GM04503 (cell line): Measurements from ENCODE around the gene DOCK8.

Source experiments
- DNase-seq: peaks from one replicate; pipeline ENCODE4 v3.0.0-alpha.2; 2012; ENCODE audit warnings: low read depth

Gene DOCK8

DNA sequence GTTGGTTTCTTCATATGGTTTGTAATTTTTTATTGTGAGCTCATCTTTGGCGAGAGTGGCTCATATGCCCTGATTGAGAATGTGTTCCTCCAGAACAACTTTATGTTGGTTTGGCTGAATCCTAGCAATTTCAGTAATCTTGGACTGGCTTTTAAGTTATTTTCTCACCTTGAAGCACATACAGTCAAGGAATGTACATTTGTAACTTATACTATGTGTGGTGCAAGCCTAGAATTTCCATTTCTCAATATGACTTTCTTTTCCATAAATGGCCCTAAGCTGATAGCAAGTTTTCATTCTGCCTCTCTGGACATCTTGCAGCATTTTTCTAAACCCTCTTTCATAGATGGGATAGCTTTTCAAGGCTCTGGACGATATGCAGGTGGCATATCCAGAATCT lies 247.5 kb downstream of the DOCK8 start:
- DNase-seq, result no peak

DNA sequence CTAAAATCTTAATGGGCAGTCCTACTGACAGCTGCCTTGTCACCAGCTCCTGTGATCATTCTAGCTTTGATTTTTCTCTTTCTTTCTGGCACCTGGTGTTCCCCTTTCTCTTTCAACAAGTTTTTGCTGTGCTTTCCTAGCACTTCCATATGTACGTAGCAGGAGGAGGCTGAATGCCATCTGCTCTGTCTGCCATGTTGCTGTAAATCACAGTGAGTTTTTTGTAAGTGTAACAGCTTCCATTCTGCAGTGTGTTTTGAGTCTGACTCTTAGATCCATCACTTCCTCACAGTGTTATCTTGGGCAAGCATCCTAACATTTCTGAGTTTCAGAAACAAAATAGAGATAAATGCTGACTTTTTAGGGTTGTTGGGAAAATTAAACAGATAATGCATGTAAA lies 247.9 kb downstream of the DOCK8 start:
- DNase-seq, result no peak

DNA sequence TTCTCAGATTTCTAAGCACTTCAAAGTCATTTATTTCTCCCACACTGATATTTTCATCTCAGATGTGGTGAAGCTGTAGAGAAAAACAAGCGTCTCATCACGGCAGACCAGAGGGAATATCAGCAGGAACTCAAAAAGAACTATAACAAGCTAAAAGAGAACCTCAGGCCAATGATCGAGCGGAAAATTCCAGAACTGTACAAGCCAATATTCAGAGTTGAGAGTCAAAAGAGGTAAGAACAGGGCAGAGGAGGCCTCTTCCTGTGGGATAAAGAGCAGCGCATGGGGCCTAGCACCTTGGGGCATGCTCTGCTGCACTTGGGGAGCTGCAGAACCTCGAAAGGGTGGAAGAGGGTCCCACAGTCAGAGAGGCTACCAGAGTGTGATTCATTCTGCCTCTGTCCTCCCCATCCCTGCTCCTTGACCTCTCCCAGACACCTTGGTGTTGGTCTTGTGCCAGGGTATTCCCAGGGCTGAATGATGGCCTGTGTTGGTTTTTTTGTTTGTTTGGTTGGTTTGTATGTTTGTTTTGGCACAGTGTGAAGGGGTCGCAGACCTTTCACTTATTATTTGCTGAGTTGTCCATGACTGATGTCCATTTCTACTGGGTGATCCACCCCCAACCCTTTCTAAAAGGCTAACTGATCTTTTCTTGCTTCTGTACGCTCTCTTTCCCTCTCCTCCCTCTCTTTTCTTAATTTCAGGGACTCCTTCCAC lies 248.9 kb downstream of the DOCK8 start:
- no peak for DNase-seq

DNA sequence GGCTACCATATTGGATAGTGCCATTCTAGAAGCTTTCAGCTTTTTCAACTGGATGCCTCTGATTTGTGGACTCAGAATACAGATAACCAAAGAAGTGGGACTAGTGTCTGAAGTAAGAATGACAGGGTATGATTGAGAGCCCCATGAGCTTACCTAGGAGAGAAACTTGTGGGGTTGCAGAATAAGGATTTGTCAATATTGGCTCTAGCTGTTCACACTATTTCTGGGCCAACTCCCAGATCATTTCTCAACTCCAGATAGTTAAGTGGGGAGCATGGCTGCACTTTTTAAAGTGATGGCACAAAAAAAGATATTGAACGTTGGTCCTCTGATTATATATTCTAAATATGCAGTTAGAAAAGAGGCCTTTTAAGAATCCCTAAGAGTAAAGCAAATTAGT lies 252.1 kb downstream of the DOCK8 start:
- DNase-seq, result no peak

- no peak for DNase-seq
Observed at GRCh38 chr9:468766-469426, 254.2 kb downstream of the DOCK8 start.

DNA sequence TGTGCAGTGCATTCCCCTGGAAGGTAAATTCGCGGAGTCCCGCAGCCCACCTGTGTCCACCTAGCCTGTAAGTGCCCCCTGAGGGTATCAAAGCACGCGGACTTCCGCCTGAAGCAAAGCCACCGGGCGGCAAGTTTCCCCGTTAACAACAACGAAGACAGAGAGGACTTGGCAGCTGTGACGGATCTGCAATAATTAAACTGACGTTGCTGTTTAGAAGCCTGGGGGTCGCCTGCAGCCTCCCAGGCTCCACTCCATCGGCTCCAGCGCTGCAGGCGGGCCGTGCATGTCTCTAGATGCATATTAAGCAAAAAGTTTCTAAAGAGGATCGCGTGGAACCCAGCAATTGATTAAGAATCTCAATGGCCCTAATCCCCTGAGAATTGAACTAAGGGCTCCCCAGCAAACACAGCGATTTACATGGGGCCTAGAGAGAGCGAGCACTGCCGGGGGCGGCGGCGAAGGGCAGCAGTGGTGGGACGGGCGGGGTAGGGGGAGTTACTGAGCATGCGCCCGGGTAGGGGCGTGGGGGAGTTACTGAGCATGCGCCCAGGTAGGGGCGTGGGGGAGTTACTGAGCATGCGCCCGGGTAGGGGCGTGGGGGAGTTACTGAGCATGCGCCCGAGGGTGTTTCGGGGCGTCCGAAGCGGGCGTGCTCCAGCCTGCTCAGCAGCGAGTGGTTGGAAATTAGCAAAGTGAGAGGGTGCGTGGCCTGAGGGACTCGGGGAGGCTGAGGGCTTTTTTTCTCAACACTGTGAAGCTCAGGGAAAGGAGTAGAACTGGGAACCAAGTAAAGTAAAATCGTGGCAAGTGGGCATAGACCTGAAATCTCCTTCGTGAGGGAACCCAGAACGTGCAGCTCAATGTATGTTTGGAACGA lies 255.2 kb downstream of the DOCK8 start:
- DNase-seq, result no peak

DNA sequence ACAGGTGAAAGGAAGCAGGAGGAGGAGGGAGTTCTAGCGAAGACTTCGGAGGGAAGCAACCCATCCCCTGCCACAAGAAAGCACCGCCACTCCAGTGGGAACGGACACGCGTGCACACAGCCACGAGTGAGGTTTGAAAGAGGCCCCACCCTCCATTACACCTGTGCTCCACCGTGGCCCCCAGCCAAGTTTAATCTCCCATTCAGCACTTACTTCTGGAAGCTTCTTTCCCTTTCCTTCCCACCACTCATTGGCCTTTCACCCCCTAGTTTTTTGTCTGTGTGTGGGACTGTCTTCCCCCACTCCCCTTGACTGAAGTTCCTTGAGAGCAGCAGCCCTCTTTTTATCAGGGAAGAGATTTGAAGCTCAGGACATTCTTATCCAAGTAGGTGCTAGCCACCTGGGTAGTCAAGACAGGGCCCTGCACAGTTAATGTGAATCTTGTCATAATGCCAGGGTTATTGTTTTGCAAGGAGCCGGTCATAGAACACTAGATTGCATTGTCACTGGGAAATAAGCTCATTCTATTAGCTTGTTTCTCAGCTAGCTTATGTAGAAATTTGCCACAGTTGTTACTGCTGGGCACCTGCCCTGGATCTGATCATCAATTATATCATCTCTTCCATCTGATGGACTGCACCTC lies 256.0 kb downstream of the DOCK8 start:
- DNase-seq, result no peak

- no peak for DNase-seq
Observed at GRCh38 chr9:471320-471719, 256.7 kb downstream of the DOCK8 start.

- DNase-seq, result no peak
Observed at GRCh38 chr9:472479-473075, 257.9 kb downstream of the DOCK8 start.

DNA sequence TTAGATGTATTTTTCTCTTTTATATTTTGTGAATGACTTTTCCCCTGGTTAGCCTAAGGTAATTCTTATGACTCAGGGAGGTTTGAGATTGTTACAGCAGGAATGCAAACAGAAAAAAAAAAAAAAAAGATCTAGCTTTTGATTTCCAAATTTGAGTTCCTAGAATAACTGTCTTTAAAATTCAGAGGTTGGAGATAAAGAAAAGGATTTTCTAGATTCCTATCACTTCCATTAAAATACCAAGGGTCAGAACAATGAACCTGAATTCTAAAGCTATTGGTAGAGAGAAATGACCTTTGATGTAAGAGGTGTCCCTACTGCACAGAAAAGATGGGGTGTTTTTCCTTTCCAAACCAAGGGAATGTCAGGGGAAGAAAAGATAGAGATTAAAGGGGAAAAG lies 262.5 kb downstream of the DOCK8 start:
- DNase-seq, result no peak

DNA sequence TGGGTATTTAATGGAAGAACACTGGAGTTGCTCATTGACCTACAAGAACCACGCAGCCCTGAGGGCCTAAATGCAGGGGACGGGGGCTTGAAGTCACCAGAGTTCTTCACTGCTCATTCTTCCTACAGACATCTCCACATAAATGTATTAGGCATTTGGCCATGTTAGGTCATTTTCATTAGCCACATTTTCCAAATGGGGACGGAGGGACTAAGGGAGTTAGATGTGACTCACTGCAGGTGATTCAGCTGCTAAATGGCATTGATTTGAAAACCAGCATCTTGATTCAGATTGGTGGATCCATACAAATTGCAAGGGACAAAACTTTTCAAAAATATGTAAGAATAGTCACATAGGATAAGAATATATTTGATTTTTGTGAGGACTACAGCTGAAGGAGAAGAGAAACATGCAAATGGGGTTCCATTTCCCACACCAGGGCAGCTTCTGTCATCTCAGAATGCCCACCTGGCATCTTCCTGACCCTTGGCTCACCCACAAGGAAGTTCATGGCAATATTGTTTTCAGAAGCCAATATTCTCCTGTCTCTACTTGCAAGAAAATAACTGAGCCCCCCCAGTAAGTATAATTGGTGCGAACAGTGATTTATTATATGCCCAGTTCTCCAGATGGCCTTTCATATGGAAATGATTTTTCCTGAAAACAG lies 264.8 kb downstream of the DOCK8 start:
- no peak for DNase-seq

GRCh38 chr9:479971-480350 lies 265.3 kb downstream of the DOCK8 start:
- no peak for DNase-seq

GRCh38 chr9:482739-483138 lies 268.1 kb downstream of the DOCK8 start:
- no peak for DNase-seq

DNA sequence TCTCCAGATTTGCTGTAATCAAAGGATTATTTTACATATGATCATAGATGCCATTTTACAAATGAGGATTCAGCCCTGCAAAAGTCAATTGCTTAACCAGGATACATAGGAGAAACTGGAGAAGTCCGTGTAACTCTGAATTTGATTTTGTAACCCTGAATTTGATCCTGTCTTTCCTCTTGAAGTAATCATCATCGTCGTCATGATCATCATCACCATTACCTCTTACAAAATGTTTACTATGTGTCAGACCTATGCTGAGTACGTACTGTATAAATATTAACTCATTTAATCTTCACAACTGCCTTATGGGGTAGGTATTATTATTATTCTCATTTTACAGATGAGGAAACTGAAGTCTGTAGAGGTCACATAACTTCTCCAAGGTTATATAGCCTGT lies 271.5 kb downstream of the DOCK8 start:
- DNase-seq, result no peak

DNA sequence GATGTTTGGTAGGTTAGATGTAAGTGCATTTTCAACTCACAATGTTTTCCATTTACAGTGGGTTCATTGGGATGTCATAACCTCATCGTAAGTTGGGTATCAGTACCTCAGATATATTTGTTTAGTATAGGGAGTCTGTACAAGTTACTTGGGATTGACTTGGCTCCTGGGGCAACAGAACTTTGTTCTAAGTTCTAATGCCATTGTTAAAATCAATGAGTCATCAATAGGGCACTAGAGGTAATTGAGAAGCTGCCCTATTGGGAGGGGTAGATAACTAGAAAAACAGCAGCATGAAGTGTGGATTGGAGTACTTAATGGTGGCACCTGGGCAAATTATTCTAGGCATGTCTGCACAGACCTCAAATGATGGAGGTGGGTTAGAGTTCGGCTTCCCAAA lies 272.8 kb downstream of the DOCK8 start:
- no peak for DNase-seq

GRCh38 chr9:488448-488847 lies 273.8 kb downstream of the DOCK8 start:
- DNase-seq, result no peak

DNA sequence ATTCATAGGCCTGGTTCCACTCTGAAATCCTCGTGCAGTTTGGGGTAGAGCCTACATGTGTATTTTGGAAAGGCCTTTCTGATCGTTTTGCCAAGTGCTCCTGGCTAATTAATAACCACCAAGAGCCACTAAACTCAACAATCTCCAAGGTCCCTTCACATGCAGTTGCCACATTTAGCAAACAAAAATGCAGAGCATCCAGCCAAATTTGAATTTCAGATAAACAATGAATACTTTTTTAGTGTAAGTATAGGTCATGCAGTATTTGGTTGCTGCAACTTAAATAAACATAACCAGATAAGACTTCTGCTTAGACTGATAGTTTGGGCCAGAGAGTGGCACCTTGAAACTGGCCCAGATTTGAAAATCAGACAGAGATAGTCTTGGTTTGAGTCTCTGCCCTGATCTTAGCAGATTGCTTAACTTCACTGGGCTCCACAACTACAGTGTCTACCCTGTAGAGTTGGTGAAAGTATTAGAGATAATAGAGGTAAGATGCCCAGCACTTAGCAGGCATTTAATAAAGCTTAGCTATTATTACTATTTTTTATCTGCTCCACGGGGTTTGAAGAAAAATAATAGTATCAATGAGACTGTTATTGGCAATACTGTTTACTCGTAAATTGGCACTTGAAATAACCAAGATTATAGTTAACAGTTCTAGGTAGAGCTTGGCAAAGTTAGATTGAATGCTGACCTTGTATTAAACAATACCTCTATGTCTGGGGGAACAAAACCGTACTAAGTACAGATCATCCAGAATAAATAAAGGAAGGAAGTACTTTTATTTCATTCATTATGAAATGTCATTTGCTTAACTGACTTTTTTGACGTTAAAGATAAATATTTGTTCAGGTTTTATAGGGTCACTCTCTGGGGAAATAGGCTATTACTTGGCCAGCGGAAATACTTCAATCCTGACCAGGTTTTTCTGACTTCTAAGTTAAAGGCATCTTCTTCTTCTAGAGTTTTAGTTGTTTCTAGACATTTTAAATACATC lies 274.8 kb downstream of the DOCK8 start:
- DNase-seq, result no peak

DNA sequence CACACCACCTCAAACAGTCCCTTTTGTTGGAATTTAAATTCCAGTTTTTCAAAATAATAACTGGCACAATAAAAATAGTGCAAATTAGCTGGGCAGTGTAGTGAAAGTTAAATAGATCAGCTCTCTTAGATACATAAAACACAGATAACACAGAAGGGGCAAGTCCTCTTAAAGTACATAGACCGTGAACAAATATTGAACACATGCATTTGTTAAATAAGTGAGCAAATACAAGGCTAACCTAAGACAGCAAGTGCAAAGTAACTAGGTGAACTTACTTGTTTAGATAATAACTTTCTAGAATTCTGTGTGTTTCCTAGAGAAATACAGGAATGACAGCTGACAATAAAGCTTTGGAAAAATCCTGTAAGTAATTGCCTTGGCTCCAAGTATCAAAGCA lies 280.1 kb downstream of the DOCK8 start:
- DNase-seq, result no peak

DNA sequence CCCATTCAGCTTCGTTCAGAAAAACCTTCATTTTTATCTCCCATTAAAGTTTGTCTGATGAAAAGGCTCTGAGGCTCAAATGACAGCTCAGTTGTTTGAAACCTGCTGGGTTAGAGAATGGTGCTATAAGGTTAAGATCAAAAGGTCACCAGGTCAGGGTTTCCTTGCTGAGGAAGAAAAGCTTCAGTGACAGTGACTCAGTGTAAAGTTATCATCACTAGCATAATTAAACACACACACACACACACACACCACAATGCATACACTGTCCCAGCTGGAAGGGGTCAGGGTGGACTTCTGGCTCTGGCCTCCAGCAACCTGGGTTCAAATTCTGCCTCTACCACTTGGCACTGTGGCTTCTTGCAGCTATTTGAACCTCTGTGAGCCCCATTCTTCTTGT lies 281.1 kb downstream of the DOCK8 start:
- DNase-seq, result no peak

- no peak for DNase-seq
Observed at GRCh38 chr9:503326-503725, 288.7 kb downstream of the DOCK8 start.
